Stimulated activated CD4-positive, alpha-beta T cell treated with anti-CD3 and anti-CD28 coated beads, TNF-alpha, amount 100 ng/mL, for 1 hour (primary cell): ENCODE data around the gene CHRNB2.

Experiments
- DNase-seq, 3 donors: peaks; one replicate each; pipeline ENCODE4 v3.0.0-alpha.2; 2020; ENCODE audit warnings: low read depth in 3 of 3, low spot score in 1 of 3

Gene CHRNB2

DNA sequence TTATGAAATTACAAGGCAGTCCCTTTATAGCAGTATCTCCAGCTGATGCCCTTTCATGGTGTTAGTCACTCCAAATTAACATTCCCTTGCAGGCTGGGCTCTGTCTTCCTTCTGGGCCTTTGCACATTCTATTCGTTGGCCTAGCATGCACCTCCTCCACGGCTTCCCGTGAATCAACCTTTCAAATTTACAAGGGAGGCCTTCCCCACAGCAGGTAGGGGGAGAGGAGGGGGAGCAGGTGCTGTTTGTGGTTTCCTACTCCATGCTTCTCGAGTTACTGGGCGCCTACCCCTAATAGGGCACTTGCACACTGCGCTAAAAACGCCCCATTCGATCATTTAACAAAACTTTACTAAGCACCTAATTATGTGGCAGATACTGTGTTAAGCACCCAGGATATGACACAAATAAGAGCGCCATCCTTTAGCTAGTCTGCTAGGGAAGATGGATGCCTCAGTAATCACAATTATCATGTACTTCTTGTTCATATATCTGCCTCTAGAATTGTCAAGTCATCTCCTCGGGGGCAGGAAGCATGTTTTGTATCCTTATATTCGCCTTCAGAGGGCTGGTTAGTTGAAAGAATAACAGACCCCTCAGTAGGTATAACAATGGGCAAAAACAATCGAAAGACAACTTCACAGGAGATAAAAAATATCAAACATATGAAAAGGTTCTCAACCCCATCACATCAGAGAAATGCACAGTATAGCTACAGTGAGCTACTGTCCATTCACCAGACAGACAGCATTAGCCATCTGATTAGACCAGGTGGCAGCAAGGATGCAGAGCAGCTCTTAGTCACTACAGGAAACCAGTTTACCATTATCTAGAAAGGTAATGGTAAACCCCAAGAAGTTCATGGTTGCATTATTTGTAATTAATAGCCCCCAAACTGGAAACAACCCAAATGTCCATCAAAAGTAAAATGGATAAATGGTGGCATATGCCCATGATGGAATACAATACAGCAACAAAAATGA lies 42.1 kb downstream of the CHRNB2 start:
- DNase-seq: peak in 1 of 3 donors; percentile 21

DNA sequence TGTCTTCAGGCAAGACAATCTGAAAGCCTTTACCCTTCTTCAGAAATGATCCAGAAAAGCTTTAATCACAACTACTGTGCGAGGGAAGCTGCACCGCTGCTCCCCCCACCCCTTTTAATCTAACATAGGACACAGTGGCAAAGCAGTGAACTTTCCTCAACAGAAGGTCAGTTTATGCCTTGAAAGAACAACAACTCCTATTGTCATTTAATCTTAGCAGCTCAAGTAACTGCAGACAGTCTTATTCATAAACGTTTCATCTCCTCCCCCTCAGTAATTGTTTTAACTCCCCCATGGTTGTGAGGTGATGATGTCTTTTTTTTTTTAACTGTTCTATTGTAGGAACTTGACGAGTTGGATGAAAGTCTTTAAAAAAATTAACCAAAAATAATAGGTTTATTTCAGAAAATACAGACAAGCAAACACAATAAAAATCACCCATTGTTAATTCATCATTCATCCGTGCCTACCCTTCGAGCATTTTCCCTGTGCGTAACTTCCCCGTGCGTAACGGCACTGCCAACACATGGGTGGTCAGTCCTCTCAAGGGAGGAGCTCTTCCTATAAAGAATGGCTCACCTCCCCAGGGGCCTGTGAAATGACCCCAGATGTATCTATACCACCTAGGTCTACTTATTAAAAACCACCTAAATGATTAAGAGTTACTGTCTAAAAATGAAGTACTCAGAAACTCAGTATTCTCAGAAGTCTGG lies 43.7 kb downstream of the CHRNB2 start:
- DNase-seq: no peak

DNA sequence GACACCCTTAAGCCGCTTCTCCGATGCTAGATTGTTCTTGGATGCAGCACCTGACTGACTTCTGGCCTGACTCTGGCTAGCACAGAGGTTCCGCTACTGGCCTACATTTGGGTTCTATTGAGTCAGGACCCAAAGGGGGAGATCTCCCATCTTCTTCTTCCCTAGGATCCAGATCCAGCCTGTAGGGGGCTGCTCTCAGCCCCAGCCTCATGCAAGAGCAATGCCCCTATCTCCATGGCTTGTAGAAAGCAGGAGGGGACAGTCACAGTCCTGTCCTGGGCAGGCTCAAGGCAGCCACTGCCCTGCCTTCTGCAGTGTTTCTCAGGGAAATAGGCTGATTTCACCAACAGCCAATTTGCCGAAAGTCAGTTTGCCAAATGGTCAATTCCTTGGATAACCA lies 46.7 kb downstream of the CHRNB2 start:
- no peak for DNase-seq

DNA sequence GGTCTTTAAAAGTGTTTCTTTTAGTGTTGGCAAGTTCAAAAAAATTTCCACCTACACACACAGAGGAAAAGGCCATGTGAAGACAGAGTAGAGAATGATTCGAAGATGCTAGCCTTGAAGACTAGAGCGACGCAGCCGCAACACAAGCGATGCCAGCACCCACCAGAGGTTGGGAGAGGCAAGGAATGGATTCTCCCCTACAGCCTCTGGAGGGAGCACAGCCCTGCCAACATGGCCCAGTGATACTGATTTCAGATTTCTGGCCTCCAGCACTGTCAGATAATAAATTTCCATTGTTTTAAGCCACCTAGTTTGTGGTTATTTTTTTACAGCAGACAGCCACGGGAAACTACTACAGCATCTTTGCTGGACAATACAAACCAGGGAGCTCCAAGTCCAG lies 47.3 kb downstream of the CHRNB2 start:
- no peak for DNase-seq

DNA sequence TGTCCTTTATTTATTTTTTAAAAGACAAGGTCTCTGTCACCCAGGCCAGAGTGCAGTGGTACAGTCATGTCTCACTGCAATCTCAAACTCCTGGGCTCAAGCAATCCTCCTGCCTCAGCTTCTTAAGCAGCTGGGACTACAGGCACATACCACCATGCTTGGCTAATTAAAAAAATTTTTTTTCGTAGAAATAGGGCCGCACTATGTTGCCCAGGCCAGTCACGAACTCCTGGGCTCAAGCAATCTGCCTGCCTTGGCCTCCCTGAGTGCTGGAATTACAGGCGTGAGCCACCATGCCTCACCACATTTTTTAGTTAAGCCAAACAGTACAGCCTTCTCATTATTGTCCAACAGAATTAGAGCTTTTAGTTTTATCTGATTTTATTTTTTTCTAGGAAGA lies 47.8 kb downstream of the CHRNB2 start:
- DNase-seq: no peak

DNA sequence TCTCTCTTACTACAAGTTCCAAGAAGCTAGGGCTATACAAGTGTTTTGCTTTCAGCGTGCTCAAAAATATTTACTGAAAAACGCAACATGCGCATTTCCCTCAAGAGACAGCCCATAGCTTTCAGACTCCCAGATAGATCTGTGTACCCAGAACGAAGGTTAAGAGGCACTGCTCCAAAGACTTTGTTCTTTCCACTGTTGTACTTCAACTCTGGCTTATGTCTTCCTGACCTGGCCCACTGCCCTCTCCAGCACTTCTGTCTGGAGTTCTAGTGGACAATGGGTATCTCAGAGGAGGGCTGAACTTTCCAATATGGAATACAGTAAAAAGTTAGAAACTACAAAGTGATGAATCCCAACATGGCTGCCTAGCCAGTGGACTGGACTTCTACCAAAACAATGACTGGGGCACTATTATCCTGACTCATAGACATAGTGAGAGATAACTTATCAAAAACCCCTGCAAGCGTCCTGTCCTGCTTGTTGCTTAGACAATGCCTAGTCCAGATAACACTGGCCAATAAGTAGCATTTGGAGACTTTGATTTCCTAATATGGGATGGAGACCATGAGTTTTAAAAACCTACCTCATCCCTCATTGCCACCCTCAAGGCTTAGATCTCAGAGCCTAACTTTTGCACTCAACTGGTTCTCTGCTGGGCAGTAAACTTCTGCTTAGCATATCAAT lies 49.2 kb downstream of the CHRNB2 start:
- no peak for DNase-seq

DNA sequence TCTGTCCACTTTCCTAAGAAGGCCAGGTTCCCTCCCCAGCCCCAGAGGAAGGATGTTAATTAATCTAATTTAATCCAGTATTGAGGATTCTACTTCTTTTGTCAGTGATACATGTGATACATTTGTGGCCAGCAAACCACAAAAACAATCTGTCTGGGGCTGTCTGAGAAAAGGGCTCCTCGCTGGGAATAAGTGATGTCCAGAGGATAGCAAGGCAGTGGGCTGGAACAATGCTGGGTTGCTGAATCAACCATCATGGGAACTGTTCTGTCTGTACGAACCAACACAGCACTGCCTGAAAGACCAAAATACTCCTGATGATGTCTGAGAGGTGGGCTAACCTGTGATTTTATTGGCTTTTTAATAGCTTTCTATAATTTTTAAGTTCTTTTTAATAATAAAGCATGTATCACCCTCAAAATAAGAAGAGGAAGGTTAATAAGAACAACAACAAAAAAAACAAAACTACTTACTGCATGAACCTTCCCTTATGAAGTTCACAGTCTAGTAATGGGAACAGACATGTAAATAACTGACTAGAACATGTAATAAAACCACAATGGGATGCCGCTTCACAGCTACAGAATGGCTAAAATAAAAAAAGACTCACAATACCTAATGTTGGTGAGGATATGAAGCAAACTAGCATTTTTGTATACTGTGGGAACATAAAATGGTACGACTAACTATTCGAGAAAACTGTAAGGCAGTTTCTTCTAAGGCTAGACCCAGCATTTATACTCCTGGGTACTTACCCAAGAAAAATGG lies 51.8 kb downstream of the CHRNB2 start:
- no peak for DNase-seq

DNA sequence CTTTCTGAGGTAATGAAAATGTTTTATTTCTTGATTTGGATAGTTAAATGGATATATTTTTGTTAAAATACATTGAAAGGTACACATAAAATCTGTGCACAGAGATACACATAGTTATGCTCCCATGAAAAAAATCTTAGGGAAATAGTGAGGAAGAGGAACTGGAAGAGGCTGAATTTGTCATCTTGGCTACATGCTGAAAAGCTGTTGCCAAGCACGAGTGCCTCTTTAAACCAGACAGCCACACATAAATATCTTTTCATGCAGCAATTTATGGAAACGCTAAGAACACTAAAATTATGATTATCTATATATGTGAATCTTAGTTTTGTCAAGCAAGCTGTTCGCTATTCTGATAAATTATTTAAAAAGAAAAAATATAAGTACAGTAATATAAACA lies 53.2 kb downstream of the CHRNB2 start:
- DNase-seq: no peak

DNA sequence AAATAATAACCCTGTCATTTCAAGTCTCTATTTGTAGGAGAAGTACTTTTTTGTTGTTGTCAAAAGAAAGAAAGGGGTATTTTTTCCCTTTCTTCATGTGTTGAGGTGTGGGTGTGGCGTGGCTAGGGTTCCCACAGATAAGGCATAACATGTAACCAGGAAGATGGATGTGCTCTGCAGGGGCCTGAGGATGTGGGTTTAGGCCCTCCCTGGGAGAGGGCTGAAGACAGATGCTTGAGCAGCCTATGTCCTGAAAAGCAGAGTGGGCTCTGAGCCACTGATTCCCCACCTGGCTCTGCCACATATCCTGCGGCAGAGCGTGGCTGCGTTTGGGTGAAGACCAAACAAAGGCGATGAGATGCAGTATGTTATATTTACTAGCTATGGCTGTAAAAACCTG lies 54.3 kb downstream of the CHRNB2 start:
- no peak for DNase-seq

DNA sequence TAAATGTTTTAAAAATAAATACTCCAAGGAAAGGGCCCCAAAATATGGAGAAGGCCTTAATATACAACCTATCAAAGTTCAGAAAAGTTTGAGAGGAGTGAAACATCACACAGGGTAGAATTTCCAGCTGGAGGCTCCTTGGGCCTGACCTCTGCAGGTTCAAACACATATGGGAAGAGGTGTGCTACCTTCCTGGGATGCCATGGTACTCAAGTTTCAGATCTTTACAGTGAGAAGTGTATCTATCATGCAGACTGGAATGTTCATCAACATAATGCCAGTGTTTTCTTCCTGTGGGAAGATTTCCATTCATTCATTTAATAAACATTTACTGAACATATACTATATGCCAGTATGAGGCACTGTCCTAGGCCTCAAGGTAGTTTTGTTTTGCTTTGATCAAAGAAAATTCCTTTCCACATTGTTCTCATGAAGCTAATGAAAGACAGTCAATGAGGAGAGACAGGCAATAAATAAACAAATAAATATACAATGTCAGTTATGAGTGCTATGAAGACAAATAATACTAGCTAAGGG lies 55.0 kb downstream of the CHRNB2 start:
- DNase-seq: no peak

DNA sequence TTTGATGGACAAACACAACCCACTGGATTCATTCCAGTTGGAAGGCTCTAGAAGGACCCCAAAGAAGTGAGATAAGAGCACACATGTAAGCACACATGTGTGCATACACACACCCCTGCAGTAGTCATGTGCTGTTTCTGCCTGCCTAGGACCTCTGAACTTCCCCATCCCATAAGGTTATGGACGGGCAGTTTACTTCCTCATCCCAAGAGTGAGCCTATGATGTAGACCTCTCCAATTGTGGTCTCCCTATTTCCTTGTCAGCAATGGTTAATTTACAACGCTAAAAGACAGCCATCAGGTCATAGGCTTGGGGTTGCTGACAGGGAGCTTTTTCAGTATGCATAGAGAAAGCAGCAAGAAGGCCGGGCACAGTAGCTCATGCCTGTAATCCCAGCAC lies 55.8 kb downstream of the CHRNB2 start:
- DNase-seq: no peak

DNA sequence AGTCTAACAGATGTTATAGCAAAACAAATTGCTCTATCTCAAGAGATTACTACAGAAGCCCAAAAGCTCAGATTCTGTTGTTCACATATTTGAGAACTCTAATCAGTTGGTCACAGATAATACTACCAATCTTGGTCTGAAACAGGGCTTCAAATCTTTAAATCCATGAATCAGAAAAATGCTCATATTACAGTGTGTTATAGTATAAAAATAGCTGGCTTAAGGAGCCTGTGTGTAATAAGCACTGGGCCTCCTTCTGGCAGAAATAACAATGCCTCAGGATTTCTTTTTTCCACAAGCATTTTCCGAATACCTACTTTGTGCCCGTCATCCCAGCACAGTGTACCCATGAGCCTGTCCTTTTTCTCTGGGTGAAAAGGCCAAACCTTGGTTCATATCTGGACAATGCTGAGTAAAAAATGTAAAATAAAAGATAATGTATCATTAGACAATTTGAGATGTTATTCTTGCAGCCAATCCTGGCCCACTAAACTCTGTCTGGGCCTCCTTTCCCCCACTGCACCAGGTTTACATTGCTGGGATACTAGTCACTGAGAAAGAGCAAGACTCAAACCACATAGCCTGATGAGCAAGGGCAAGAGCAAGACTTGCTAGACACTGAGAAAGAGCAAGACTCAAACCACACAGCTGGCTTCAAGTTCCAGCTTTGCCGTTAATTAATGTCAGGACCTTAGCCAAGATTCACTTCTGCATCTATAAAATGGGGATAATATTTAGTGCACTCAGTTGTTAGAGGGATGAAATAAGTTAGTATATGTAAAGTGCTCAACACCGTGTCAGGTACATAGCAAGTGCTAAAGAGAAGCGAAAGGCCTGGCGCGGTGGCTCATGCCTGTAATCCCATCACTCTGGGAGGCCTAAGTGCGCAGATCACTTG lies 57.4 kb downstream of the CHRNB2 start:
- DNase-seq: no peak

DNA sequence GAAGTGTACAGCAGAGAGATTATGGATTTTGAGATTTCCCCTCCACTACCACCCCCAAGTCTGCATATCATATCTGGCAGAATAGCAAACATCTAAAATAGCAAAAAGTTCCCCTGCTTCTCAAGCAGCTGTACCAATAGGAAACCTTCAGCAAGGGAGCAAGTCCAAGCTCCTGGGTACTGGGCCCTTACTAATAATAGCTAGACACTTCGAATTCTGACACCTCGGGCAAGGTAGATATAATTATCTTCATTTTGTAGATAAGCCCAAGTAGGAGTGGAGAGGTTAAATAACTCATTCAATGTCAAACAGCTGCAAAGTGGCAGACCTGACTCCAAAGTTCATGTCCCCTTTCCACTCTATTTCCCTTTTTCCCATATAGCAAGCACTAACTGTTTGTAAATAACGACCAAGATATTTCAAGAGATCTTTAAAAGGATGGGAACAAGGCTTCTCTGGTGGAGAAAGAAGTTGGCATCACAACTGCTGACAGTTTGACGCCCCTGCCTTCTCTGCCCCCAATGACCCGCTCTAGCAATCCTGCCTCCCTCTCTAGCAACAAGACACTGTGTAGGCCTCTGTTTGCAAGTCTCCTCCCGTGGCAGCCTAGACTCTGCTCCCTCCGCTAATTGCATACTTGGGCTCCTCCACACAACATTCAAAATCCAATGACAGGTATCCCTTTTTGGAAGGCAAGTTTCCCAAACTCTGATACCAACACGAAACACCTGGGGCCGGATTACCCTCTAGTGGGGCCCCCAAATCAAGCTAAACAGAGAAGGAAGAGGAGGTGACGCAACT lies 59.1 kb downstream of the CHRNB2 start:
- no peak for DNase-seq

DNA sequence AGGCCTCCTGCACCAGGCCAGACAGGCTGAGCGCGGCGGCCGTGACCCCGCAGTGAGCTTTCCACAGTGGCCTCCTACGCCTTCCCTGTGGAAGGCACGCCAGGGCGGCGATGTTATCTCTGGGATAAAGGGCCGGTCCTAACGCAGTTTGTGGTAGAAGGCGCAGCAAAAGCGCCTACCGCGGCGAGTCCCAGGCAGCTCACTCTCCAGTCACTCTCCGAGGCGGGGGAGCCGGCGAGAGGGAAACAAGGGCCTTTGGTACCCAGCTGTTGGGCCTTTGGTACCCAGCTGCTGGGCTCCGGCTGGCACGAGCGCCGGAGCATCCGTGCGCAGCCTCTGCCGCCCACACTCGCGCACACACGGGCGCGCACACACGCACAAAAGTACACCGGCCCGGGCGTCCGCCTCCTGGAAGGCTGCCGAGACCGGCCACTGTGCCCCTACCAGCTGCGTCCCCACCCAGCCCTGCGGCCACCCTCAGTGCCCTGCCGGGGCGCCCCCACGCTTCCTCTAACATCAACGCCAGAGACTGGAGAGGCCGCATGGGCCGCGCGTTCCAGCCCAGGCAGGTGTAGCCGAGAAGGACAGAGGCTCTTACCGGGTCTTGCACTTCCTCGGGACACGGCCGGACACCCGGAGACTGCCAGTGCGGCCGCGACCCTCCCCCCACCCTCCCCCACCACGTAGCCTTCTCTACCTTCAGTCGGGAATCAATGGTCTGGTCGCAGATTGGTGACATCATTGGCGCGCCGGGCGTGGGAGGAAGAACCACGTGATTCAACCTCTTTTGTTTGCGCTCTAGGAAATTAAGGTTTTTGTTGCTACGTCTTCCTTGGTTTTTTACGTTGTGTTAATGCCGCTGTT lies 59.9 kb downstream of the CHRNB2 start:
- DNase-seq: peak; percentile 67 to 93 (median 73)

DNA sequence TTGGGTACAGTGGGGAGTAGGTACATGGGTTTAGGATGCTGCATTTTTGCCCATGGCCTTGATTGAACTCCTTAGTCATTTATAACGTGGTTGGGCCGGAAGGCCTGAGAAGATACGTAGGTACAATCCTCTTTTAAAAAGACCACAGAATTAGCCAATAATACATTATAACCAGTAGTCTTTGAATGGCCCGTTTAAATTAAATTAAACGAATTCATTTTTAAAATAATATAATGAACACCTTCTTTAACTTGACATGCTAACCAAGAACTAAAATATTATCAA lies 60.5 kb downstream of the CHRNB2 start:
- no peak for DNase-seq

DNA sequence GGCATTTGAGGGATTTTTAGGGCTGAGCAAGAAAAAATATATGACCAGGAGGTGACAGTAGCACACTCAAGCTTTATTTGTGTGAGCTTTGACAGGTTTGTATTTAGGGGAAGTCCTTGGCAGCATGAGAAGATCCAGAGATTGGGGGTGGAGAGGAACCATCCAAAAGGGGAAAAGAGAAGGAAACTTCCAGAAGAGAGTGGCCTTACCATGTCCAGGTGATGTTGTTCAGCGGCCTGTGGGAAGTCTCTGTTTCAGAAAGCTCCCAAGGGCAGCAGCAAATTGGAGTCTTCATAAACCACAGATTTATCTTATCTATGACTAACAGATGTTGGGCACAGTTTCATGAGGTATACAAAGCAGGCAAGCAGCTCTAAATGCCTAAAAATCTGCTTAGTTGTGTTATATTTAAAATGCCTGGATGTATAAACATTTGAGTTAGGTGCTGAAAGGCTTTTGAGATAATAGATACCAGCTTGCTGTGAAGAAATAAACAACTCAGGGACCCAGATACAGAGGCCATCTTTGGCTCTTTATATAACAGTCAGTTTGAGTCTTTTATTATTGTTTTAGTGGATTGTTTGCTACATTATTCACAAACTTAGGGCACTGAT lies 61.6 kb downstream of the CHRNB2 start:
- DNase-seq: no peak
